ENCODE measurements around the gene RNF220. TPM values are rescaled to one million over a fixed set of nuclear protein-coding genes. Genes with fewer than 3 reads are reported as not detected.

Gene RNF220
- total and polyA plus RNA-seq, 2 of the 13 experiments (the other 11 are each of a cell fraction or from before 2014, with no cell fraction given), result 48.2 to 72.1 TPM

DNA sequence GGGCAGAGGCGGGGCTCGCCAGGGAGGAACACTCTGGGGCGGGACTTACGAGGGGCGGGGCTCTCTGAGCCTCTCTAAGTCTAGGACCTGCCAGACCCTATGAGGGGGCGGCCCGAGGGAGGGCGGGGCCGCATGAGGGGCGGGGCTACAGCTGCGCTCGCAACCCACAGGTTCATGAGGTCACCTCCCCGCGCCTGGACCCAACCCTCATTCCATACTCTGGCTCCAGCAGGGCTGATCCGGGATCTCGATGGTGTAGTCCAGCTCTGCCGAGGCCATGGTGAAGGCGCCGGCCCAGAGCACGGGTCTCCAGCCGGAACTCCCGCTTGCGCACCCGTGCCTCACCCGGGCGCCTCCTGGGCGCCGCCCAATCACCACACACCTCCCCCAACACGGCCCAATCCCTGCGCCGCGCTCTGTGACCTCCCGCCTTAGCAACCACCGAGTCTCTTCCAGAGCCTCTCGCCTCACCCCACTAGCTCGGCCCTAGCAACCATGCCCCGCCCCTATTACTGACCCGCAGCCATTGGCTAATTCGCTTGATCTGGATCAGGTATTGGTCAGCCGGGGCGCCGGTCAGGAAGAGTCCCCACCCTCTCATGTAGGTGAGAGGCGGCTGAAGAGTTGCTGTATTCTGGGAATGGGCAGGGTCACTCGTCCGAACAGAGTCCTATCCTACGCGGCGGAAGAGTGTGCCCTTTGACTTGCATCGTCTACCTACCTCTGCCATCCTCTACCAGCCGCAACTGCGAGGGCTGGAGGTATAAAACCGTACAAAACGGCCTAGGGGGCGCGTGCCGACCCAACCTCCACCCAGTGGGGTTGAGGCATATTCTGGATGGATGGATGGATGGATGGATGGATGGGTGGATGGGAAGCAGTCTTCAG is 269.3 kb downstream of the RNF220 start, which contains the start of the genes ARMH1 and TMEM53 (continued):
- TF ChIP-seq, protein P1, sequence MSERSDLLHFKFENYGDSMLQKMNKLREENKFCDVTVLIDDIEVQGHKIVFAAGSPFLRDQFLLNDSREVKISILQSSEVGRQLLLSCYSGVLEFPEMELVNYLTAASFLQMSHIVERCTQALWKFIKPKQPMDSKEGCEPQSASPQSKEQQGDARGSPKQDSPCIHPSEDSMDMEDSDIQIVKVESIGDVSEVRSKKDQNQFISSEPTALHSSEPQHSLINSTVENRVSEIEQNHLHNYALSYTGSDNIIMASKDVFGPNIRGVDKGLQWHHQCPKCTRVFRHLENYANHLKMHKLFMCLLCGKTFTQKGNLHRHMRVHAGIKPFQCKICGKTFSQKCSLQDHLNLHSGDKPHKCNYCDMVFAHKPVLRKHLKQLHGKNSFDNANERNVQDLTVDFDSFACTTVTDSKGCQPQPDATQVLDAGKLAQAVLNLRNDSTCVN (CRISPR knock-in tag; IDR thresholded peaks at IDR 0.05; ENCODE audit: borderline replicate concordance), result no peak
- TF ChIP-seq, protein P2, sequence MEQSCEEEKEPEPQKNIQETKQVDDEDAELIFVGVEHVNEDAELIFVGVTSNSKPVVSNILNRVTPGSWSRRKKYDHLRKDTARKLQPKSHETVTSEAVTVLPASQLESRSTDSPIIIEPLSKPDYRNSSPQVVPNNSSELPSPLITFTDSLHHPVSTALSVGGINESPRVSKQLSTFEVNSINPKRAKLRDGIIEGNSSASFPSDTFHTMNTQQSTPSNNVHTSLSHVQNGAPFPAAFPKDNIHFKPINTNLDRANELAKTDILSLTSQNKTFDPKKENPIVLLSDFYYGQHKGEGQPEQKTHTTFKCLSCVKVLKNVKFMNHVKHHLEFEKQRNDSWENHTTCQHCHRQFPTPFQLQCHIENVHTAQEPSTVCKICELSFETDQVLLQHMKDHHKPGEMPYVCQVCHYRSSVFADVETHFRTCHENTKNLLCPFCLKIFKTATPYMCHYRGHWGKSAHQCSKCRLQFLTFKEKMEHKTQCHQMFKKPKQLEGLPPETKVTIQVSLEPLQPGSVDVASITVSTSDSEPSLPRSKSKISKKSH (CRISPR knock-in tag; IDR thresholded peaks at IDR 0.05; ENCODE audit: borderline replicate concordance), result 0 out of 2 replicates have a peak, but pooled peaks have one; percentile 27
- TF ChIP-seq MBNL3 (CRISPR knock-in tag; conservative IDR thresholded peaks at IDR 0.05), result no peak
- no peak; the same call in 1 of the 2 replicates for TF ChIP-seq FOXO1 (CRISPR knock-in tag; IDR thresholded peaks at IDR 0.05)
- peak; percentile 68 for TF ChIP-seq ZFX (CRISPR knock-in tag; IDR thresholded peaks at IDR 0.05; ENCODE audit: low read depth)
- TF ChIP-seq, protein P3, sequence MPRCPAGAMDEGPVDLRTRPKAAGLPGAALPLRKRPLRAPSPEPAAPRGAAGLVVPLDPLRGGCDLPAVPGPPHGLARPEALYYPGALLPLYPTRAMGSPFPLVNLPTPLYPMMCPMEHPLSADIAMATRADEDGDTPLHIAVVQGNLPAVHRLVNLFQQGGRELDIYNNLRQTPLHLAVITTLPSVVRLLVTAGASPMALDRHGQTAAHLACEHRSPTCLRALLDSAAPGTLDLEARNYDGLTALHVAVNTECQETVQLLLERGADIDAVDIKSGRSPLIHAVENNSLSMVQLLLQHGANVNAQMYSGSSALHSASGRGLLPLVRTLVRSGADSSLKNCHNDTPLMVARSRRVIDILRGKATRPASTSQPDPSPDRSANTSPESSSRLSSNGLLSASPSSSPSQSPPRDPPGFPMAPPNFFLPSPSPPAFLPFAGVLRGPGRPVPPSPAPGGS (CRISPR knock-in tag; IDR thresholded peaks at IDR 0.05), result no peak; the same call in 1 of the 2 replicates
- TF ChIP-seq SMAD1 (CRISPR knock-in tag; IDR thresholded peaks at IDR 0.05; ENCODE audit: borderline replicate concordance, low read depth), result 0 out of 2 replicates have a peak, but pooled peaks have one; percentile 82
- peak; percentile 72 for TF ChIP-seq PHF8 (CRISPR knock-in tag; IDR thresholded peaks at IDR 0.05)
- TF ChIP-seq HDAC2 (CRISPR knock-in tag; IDR thresholded peaks at IDR 0.05), result peak; percentile 38
- TF ChIP-seq ZBTB38 (CRISPR knock-in tag; IDR thresholded peaks at IDR 0.05), result no peak
- TF ChIP-seq, protein P4, sequence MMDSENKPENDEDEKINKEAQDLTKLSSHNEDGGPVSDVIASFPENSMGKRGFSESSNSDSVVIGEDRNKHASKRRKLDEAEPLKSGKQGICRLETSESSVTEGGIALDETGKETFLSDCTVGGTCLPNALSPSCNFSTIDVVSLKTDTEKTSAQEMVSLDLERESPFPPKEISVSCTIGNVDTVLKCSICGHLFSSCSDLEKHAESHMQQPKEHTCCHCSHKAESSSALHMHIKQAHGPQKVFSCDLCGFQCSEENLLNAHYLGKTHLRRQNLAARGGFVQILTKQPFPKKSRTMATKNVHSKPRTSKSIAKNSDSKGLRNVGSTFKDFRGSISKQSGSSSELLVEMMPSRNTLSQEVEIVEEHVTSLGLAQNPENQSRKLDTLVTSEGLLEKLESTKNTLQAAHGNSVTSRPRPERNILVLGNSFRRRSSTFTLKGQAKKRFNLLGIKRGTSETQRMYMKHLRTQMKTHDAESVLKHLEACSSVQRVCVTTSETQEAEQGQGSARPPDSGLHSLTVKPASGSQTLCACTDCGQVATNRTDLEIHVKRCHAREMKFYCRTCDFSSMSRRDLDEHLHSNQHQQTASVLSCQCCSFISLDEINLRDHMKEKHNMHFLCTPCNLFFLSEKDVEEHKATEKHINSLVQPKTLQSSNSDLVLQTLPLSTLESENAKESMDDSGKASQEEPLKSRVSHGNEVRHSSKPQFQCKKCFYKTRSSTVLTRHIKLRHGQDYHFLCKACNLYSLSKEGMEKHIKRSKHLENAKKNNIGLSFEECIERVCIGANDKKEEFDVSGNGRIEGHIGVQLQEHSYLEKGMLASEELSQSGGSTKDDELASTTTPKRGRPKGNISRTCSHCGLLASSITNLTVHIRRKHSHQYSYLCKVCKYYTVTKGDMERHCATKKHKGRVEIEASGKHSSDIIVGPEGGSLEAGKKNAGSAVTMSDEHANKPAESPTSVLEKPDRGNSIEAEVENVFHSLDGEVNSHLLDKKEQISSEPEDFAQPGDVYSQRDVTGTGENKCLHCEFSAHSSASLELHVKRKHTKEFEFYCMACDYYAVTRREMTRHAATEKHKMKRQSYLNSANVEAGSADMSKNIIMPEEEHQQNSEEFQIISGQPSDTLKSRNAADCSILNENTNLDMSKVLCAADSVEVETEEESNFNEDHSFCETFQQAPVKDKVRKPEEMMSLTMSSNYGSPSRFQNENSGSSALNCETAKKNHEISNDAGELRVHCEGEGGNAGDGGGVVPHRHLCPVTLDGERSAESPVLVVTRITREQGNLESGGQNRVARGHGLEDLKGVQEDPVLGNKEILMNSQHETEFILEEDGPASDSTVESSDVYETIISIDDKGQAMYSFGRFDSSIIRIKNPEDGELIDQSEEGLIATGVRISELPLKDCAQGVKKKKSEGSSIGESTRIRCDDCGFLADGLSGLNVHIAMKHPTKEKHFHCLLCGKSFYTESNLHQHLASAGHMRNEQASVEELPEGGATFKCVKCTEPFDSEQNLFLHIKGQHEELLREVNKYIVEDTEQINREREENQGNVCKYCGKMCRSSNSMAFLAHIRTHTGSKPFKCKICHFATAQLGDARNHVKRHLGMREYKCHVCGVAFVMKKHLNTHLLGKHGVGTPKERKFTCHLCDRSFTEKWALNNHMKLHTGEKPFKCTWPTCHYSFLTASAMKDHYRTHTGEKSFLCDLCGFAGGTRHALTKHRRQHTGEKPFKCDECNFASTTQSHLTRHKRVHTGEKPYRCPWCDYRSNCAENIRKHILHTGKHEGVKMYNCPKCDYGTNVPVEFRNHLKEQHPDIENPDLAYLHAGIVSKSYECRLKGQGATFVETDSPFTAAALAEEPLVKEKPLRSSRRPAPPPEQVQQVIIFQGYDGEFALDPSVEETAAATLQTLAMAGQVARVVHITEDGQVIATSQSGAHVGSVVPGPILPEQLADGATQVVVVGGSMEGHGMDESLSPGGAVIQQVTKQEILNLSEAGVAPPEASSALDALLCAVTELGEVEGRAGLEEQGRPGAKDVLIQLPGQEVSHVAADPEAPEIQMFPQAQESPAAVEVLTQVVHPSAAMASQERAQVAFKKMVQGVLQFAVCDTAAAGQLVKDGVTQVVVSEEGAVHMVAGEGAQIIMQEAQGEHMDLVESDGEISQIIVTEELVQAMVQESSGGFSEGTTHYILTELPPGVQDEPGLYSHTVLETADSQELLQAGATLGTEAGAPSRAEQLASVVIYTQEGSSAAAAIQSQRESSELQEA (CRISPR knock-in tag; IDR thresholded peaks at IDR 0.05; ENCODE audit: not compliant biosample characterization), result peak; percentile 48
- TF ChIP-seq ZNF558 (CRISPR knock-in tag; IDR thresholded peaks at IDR 0.05; ENCODE audit: borderline replicate concordance), result peak; percentile 69; the same call in 1 of the 2 replicates
